ENCODE measurements around the gene MOB3B.
A peak's percentile ranks its signal among the peaks of the same experiment; 100 is the strongest.

Gene MOB3B

GRCh38 chr9:27377147-27377807 is 152.3 kb downstream of the MOB3B start:
- H3K9ac ChIP-seq (ENCODE audit: low read length), result no peak overlapping the region
- no peak overlapping the region for H3K4me3 ChIP-seq (ENCODE audit: low read depth, low read length)
- H3K9me3 ChIP-seq (ENCODE audit: control insufficient read depth, insufficient read depth, low read depth, low read length), result no peaks in the 10 kb centered on the region
- no peak overlapping the region for H3K27ac ChIP-seq (ENCODE audit: low read depth, low read length)
- no peaks in the 10 kb centered on the region for H3K36me3 ChIP-seq (ENCODE audit: control insufficient read depth, insufficient read depth, low read length)
- peaks cover 16% of the 10 kb centered on the region for H3K4me1 ChIP-seq (ENCODE audit: control insufficient read depth, insufficient read depth, low read length)
- no peaks in the 10 kb centered on the region for H3K27me3 ChIP-seq (ENCODE audit: control insufficient read depth, insufficient read depth, low read length)

GRCh38 chr9:27373851-27374250 is 155.8 kb downstream of the MOB3B start:
- Histone ChIP-seq H3K36me3 (ENCODE audit: control insufficient read depth, insufficient read depth, low read length) (no peaks in the 10 kb centered on the region), H3K4me3 (ENCODE audit: low read depth, low read length) (no peak overlapping the region), H3K27me3 (ENCODE audit: control insufficient read depth, insufficient read depth, low read length) (no peaks in the 10 kb centered on the region), H3K9me3 (ENCODE audit: control insufficient read depth, insufficient read depth, low read depth, low read length) (0 out of 2 replicates have a peak, but pooled peaks cover 2% of the 10 kb centered on the region), H3K9ac (ENCODE audit: low read length) (no peak overlapping the region), H3K4me1 (ENCODE audit: control insufficient read depth, insufficient read depth, low read length) (peaks cover 44% of the 10 kb centered on the region), H3K27ac (ENCODE audit: low read depth, low read length) (no peak overlapping the region)

GRCh38 chr9:27372615-27373014 is 157.0 kb downstream of the MOB3B start:
- Histone ChIP-seq H3K27me3 (ENCODE audit: control insufficient read depth, insufficient read depth, low read length) (no peaks in the 10 kb centered on the region), H3K9me3 (ENCODE audit: control insufficient read depth, insufficient read depth, low read depth, low read length) (0 out of 2 replicates have a peak, but pooled peaks cover 2% of the 10 kb centered on the region), H3K4me3 (ENCODE audit: low read depth, low read length) (no peak overlapping the region), H3K4me1 (ENCODE audit: control insufficient read depth, insufficient read depth, low read length) (peaks cover 54% of the 10 kb centered on the region), H3K36me3 (ENCODE audit: control insufficient read depth, insufficient read depth, low read length) (no peaks in the 10 kb centered on the region), H3K9ac (ENCODE audit: low read length) (no peak overlapping the region), H3K27ac (ENCODE audit: low read depth, low read length) (no peak overlapping the region)

- Histone ChIP-seq H3K4me3 (ENCODE audit: low read depth, low read length) (no peak overlapping the region), H3K4me1 (ENCODE audit: control insufficient read depth, insufficient read depth, low read length) (peaks cover 56% of the 10 kb centered on the region), H3K27ac (ENCODE audit: low read depth, low read length) (peak overlapping the region; percentile 17; the same call in 1 of the 2 replicates)
These were observed 158.2 kb downstream of the MOB3B start for GRCh38 chr9:27371382-27371781.

DNA sequence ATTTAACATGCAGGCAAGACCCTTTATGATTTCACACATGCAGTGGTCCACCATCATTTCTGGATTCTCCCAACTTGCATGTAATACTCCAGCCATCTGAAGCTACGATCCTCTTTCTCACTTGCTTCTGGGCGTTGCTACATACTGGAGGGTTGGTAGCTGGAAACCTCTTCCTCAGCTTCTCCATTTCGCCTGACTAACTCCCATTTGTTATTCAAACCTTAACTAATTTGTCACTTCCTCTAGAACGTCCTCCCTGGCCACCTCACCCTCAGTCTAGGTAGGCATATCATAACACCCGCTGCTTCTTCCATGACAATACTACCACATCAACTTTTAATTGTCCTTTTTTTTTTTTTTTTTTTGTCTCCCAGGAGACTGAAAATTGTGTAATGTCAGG is 160.0 kb downstream of the MOB3B start:
- Histone ChIP-seq H3K27ac (ENCODE audit: low read depth, low read length) (peak overlapping the region; percentile 62), H3K9me3 (ENCODE audit: control insufficient read depth, insufficient read depth, low read depth, low read length) (0 out of 2 replicates have a peak, but pooled peaks cover 2% of the 10 kb centered on the region), H3K4me1 (ENCODE audit: control insufficient read depth, insufficient read depth, low read length) (peaks cover 66% of the 10 kb centered on the region), H3K4me3 (ENCODE audit: low read depth, low read length) (peak overlapping the region; percentile 28), H3K36me3 (ENCODE audit: control insufficient read depth, insufficient read depth, low read length) (no peaks in the 10 kb centered on the region), H3K27me3 (ENCODE audit: control insufficient read depth, insufficient read depth, low read length) (no peaks in the 10 kb centered on the region), H3K9ac (ENCODE audit: low read length) (peak overlapping the region; percentile 43)

More at GRCh38 chr9:27371382-27371781, 158.2 kb downstream of the MOB3B start:
- H3K9me3 ChIP-seq (ENCODE audit: control insufficient read depth, insufficient read depth, low read depth, low read length), result 0 out of 2 replicates have a peak, but pooled peaks cover 2% of the 10 kb centered on the region
- no peaks in the 10 kb centered on the region for H3K36me3 ChIP-seq (ENCODE audit: control insufficient read depth, insufficient read depth, low read length)
- no peak overlapping the region for H3K9ac ChIP-seq (ENCODE audit: low read length)
- H3K27me3 ChIP-seq (ENCODE audit: control insufficient read depth, insufficient read depth, low read length), result no peaks in the 10 kb centered on the region

DNA sequence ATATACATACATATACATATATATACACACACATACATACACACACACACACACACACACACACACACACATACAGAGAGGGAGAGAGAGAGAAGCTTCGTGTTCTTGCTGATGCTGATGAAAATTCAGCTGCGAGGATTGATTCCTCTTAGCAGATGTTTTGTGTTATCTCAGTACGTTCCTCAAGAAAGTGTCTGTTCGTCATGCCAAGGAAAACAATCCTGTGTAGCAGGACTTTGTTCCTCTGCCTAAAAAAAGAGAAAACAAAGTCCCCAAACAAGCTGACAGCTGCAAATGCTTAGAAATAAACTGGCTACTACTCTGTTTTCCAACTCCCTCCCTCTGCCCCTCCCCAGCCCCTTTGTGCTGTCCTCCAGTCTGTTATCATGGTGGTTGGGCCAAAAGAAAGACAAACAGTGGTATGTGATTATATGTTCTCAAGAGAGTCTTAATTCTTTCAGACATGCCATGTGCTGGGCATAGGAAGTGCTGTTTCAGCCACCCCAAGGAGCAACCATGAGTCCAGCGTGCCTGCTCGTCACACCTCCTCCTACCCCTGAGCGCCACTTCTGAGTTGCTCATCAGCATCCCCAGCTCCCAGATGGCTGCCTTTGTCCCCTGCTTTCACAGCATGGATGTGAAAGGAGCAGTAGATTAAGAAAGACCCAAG is 161.2 kb downstream of the MOB3B start:
- Histone ChIP-seq H3K9ac (ENCODE audit: low read length) (peak overlapping the region; percentile 41), H3K4me3 (ENCODE audit: low read depth, low read length) (no peak overlapping the region), H3K4me1 (ENCODE audit: control insufficient read depth, insufficient read depth, low read length) (peaks cover 66% of the 10 kb centered on the region), H3K27ac (ENCODE audit: low read depth, low read length) (peak overlapping the region; percentile 62), H3K9me3 (ENCODE audit: control insufficient read depth, insufficient read depth, low read depth, low read length) (0 out of 2 replicates have a peak, but pooled peaks cover 2% of the 10 kb centered on the region), H3K36me3 (ENCODE audit: control insufficient read depth, insufficient read depth, low read length) (no peaks in the 10 kb centered on the region), H3K27me3 (ENCODE audit: control insufficient read depth, insufficient read depth, low read length) (no peaks in the 10 kb centered on the region)

DNA sequence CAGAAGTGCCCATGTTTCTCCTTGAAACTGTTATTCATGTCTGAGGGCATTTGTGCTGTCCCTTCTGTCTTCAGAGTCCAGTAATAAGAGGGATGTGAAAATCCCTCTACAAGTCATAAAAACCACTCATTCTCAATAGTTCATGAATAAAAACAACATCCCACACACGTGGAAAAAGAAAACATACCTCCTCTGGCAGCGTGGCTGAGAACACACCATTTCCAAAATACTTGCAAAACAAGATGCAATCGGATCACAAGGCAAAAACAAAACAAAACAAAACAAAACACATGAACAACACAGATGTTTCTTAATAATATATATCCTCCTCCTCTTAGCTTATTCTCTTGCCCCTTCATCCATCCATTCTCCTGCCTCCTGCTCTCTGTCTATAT is 161.7 kb downstream of the MOB3B start:
- Histone ChIP-seq H3K9ac (ENCODE audit: low read length) (no peak overlapping the region), H3K4me1 (ENCODE audit: control insufficient read depth, insufficient read depth, low read length) (peaks cover 66% of the 10 kb centered on the region), H3K9me3 (ENCODE audit: control insufficient read depth, insufficient read depth, low read depth, low read length) (0 out of 2 replicates have a peak, but pooled peaks cover 2% of the 10 kb centered on the region), H3K27ac (ENCODE audit: low read depth, low read length) (no peak overlapping the region), H3K27me3 (ENCODE audit: control insufficient read depth, insufficient read depth, low read length) (no peaks in the 10 kb centered on the region), H3K4me3 (ENCODE audit: low read depth, low read length) (no peak overlapping the region), H3K36me3 (ENCODE audit: control insufficient read depth, insufficient read depth, low read length) (no peaks in the 10 kb centered on the region)

DNA sequence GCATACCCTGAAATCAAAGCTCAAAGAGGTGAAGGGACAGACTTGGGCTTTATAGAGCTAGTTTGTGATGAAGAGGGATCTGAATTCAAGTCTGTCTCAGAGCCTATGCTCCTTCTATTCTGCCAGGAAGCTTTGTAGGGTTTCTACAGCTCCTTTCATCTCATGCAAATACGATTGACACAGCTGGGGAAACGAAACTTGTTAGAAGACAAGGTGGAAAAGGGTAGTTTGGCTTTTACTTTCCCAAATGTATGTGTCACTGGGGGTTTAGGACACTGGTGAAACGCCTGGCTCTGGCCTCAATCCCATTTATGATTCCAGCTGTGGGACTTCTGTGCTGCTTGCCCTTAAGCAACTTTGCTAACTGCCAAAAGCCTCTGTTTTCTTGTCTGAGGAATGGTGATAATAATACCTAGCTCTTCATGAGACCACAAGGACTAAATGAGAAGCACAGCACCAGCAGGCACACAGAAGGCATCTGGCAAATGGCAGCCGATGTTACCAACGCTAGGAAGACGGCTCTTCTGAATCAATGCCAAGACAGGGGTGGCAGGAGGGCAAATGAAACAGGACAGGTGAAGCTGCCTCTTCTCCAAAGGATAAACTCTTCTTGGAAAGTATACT is 162.3 kb downstream of the MOB3B start:
- H3K9ac ChIP-seq (ENCODE audit: low read length), result no peak overlapping the region
- no peak overlapping the region for H3K4me3 ChIP-seq (ENCODE audit: low read depth, low read length)
- H3K9me3 ChIP-seq (ENCODE audit: control insufficient read depth, insufficient read depth, low read depth, low read length), result 0 out of 2 replicates have a peak, but pooled peaks cover 2% of the 10 kb centered on the region
- no peaks in the 10 kb centered on the region for H3K27me3 ChIP-seq (ENCODE audit: control insufficient read depth, insufficient read depth, low read length)
- no peaks in the 10 kb centered on the region for H3K36me3 ChIP-seq (ENCODE audit: control insufficient read depth, insufficient read depth, low read length)
- H3K27ac ChIP-seq (ENCODE audit: low read depth, low read length), result no peak overlapping the region
- peaks cover 64% of the 10 kb centered on the region for H3K4me1 ChIP-seq (ENCODE audit: control insufficient read depth, insufficient read depth, low read length)

DNA sequence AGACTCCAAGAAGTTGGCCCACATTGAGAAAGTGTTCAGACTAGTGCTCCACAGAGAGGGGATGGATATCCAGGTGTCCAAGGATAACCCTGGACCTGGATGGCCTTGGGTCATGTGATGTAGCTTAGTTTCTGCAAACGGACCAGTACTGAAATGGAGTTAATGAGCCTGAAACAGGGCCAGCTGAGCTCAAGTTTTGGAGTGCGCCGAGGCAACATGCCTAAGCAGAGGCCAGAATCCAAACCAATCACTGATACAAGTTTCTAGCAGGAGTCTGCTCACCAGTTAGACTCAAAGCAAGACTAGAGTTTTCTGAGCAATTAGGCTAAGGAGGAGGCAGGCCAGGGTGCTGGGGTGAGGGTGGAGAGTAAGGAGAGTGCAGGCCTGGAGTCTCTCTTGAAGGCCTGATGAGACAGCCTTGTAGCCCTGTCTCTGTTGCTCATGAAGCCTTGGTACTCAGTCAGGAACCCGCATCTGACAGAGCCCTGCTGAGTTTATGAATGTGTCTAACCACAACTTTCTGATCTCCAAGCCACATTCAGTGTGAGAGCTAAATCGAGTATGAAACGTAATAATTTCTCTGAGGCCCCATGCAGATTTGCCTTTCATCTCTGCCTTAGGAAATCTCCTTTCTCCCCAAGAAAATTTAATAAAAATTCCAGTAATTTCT is 163.8 kb downstream of the MOB3B start:
- Histone ChIP-seq H3K9me3 (ENCODE audit: control insufficient read depth, insufficient read depth, low read depth, low read length) (0 out of 2 replicates have a peak, but pooled peaks cover 2% of the 10 kb centered on the region), H3K27ac (ENCODE audit: low read depth, low read length) (no peak overlapping the region), H3K9ac (ENCODE audit: low read length) (no peak overlapping the region), H3K36me3 (ENCODE audit: control insufficient read depth, insufficient read depth, low read length) (no peaks in the 10 kb centered on the region), H3K4me3 (ENCODE audit: low read depth, low read length) (no peak overlapping the region), H3K4me1 (ENCODE audit: control insufficient read depth, insufficient read depth, low read length) (peaks cover 49% of the 10 kb centered on the region), H3K27me3 (ENCODE audit: control insufficient read depth, insufficient read depth, low read length) (no peaks in the 10 kb centered on the region)

- Histone ChIP-seq H3K36me3 (ENCODE audit: control insufficient read depth, insufficient read depth, low read length) (0 out of 2 replicates have a peak, but pooled peaks cover 3% of the 10 kb centered on the region), H3K27me3 (ENCODE audit: control insufficient read depth, insufficient read depth, low read length) (no peaks in the 10 kb centered on the region), H3K9me3 (ENCODE audit: control insufficient read depth, insufficient read depth, low read depth, low read length) (no peaks in the 10 kb centered on the region), H3K9ac (ENCODE audit: low read length) (no peak overlapping the region), H3K4me3 (ENCODE audit: low read depth, low read length) (no peak overlapping the region), H3K27ac (ENCODE audit: low read depth, low read length) (no peak overlapping the region), H3K4me1 (ENCODE audit: control insufficient read depth, insufficient read depth, low read length) (peaks cover 27% of the 10 kb centered on the region)
These were observed 167.0 kb downstream of the MOB3B start for GRCh38 chr9:27362447-27363210.

Data from HUES6 (cell line).